ENCODE measurements around the gene ARHGAP15. TPM values are rescaled to one million over a fixed set of nuclear protein-coding genes. Genes with fewer than 3 reads are reported as not detected.

ARHGAP15 gene
- polyA plus RNA-seq, 1 donor from 2014 or later: 0.30 TPM

GRCh38 chr2:143182649-143183048 lies 53.4 kb downstream of the ARHGAP15 start:
- Histone ChIP-seq H4K20me1 (ENCODE audit: insufficient read depth) (no peaks in the 10 kb centered on the region), H2AFZ (ENCODE audit: low read depth, low read length) (no peak overlapping the region), H3K4me2 (ENCODE audit: low read length) (no peak overlapping the region)

DNA sequence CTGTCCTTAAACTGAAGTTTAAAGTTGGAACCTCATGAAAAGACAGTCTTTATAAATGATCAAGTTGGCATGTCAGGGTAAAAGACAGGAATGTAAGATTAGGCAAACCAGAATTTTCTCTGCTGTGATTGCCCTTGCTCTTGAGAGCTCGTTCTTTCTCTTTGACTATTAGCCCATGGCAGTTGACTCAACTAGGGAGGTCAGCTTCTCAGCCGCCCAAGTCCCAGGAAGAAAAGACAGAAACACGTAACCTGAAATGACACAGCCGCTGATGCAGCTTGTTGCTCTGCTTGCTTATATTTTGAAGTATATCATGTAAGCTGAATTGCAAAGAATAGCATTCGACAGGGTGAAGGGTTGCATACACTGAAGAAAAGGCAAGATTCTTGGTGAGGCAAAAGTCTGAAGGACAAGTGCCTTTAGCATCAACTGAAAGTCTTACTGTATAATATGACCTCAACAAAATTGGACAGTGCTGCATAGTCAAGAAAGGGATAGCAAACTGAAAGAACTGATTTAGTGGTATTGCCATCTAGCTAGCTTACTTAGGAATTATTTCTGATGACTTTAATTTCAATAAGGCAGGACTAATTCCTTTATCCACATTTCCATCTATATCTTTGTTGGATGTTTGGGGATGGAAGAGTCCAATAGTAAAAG lies 54.7 kb downstream of the ARHGAP15 start:
- H3K9me3 ChIP-seq (ENCODE audit: low read length): no peaks in the 10 kb centered on the region

More at GRCh38 chr2:143182649-143183048, 53.4 kb downstream of the ARHGAP15 start:
- no peak overlapping the region for H3K27ac ChIP-seq (ENCODE audit: low read length)
- H3K9me3 ChIP-seq (ENCODE audit: low read length): no peaks in the 10 kb centered on the region
- H3K79me2 ChIP-seq (replicated peaks; ENCODE audit: insufficient read depth, low read length): no peaks in the 10 kb centered on the region
- H3K9me2 ChIP-seq (ENCODE audit: insufficient read depth, low read length): no peaks in the 10 kb centered on the region
- no peaks in the 10 kb centered on the region for H3K36me3 ChIP-seq (ENCODE audit: insufficient read depth, low read length)
- no peaks in the 10 kb centered on the region for H3F3A ChIP-seq (ENCODE audit: insufficient read depth, low read length, poor library complexity, severe bottlenecking)
- TF ChIP-seq SMC3 (conservative IDR thresholded peaks at IDR 0.05; ENCODE audit: poor library complexity) (no peak), EP300 (conservative IDR thresholded peaks at IDR 0.05; ENCODE audit: poor library complexity, severe bottlenecking) (no peak), TAF1 (IDR thresholded peaks at IDR 0.05; ENCODE audit: low read depth) (no peak), EZH2 (IDR thresholded peaks at IDR 0.05; ENCODE audit: borderline replicate concordance, insufficient read depth, low read length, poor library complexity, severe bottlenecking) (no peak), MXI1 (conservative IDR thresholded peaks at IDR 0.05; ENCODE audit: poor library complexity, severe bottlenecking) (no peak), POLR2AphosphoS5 (IDR thresholded peaks at IDR 0.05) (no peak), CTCF (IDR thresholded peaks at IDR 0.05; ENCODE audit: poor library complexity, severe bottlenecking) (no peak), RAD21 (conservative IDR thresholded peaks at IDR 0.05) (no peak)
- TF ChIP-seq, protein P1, sequence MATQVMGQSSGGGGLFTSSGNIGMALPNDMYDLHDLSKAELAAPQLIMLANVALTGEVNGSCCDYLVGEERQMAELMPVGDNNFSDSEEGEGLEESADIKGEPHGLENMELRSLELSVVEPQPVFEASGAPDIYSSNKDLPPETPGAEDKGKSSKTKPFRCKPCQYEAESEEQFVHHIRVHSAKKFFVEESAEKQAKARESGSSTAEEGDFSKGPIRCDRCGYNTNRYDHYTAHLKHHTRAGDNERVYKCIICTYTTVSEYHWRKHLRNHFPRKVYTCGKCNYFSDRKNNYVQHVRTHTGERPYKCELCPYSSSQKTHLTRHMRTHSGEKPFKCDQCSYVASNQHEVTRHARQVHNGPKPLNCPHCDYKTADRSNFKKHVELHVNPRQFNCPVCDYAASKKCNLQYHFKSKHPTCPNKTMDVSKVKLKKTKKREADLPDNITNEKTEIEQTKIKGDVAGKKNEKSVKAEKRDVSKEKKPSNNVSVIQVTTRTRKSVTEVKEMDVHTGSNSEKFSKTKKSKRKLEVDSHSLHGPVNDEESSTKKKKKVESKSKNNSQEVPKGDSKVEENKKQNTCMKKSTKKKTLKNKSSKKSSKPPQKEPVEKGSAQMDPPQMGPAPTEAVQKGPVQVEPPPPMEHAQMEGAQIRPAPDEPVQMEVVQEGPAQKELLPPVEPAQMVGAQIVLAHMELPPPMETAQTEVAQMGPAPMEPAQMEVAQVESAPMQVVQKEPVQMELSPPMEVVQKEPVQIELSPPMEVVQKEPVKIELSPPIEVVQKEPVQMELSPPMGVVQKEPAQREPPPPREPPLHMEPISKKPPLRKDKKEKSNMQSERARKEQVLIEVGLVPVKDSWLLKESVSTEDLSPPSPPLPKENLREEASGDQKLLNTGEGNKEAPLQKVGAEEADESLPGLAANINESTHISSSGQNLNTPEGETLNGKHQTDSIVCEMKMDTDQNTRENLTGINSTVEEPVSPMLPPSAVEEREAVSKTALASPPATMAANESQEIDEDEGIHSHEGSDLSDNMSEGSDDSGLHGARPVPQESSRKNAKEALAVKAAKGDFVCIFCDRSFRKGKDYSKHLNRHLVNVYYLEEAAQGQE (IDR thresholded peaks at IDR 0.05; ENCODE audit: borderline replicate concordance): no peak
- no peaks in the 10 kb centered on the region for H3K27me3 ChIP-seq (ENCODE audit: insufficient read depth, low read depth, low read length)
- no peak overlapping the region for H3K4me3 ChIP-seq (ENCODE audit: low read length)
- H3K9ac ChIP-seq (ENCODE audit: low read length): no peak overlapping the region

More for the DNA sequence above, 54.7 kb downstream of the ARHGAP15 start:
- Histone ChIP-seq H2AFZ (ENCODE audit: low read depth, low read length) (no peak overlapping the region), H3K4me2 (ENCODE audit: low read length) (no peak overlapping the region), H3F3A (ENCODE audit: insufficient read depth, low read length, poor library complexity, severe bottlenecking) (no peaks in the 10 kb centered on the region), H3K79me2 (replicated peaks; ENCODE audit: insufficient read depth, low read length) (no peaks in the 10 kb centered on the region), H3K4me3 (ENCODE audit: low read length) (no peak overlapping the region), H3K9me2 (ENCODE audit: insufficient read depth, low read length) (no peaks in the 10 kb centered on the region), H4K20me1 (ENCODE audit: insufficient read depth) (no peaks in the 10 kb centered on the region), H3K36me3 (ENCODE audit: insufficient read depth, low read length) (no peaks in the 10 kb centered on the region), H3K27ac (ENCODE audit: low read length) (no peak overlapping the region), H3K27me3 (ENCODE audit: insufficient read depth, low read depth, low read length) (no peaks in the 10 kb centered on the region), H3K9ac (ENCODE audit: low read length) (no peak overlapping the region)
- TF ChIP-seq, protein P1 (IDR thresholded peaks at IDR 0.05; ENCODE audit: borderline replicate concordance): no peak
- no peak for TF ChIP-seq MXI1 (conservative IDR thresholded peaks at IDR 0.05; ENCODE audit: poor library complexity, severe bottlenecking)
- TF ChIP-seq RAD21 (conservative IDR thresholded peaks at IDR 0.05): no peak
- TF ChIP-seq CTCF (IDR thresholded peaks at IDR 0.05; ENCODE audit: poor library complexity, severe bottlenecking): no peak
- no peak for TF ChIP-seq POLR2AphosphoS5 (IDR thresholded peaks at IDR 0.05)
